Subcutaneous abdominal adipose tissue (tissue), 5 donors: ENCODE data around the gene SIRT2.
"Not testable (repeated sequence)": the region's sequence is repeated elsewhere in the genome, so short reads cannot be mapped to it uniquely, and the experiment has no call there.

Source experiments
- H3K27ac ChIP-seq: one replicate; pipeline ENCODE4 v1.7.0; 2013; ENCODE audit warnings: low read depth, mild to moderate bottlenecking, inconsistent platforms, low read length, moderate library complexity
- H3K27me3 ChIP-seq, 5 donors: one replicate each; pipeline ENCODE4 v1.7.0; 2013; ENCODE audit warnings: low read length in 5 of 5, inconsistent platforms in 1 of 5; ENCODE audit not compliant: control insufficient read depth in 5 of 5, insufficient read depth in 4 of 5
- H3K36me3 ChIP-seq, 5 donors: one replicate each; pipeline ENCODE4 v1.7.0; 2013; ENCODE audit warnings: low read length in 5 of 5; ENCODE audit not compliant: control insufficient read depth in 5 of 5, insufficient read depth in 5 of 5
- H3K4me1 ChIP-seq, 5 donors: one replicate each; pipeline ENCODE4 v1.7.0; 2013; ENCODE audit warnings: low read length in 5 of 5, mild to moderate bottlenecking in 3 of 5, moderate library complexity in 1 of 5; ENCODE audit not compliant: control insufficient read depth in 5 of 5, insufficient read depth in 5 of 5
- H3K4me3 ChIP-seq, 5 donors: one replicate each; pipeline ENCODE4 v1.7.0; 2013; ENCODE audit warnings: low read length in 5 of 5, low read depth in 1 of 5
- H3K9ac ChIP-seq, 5 donors: one replicate each; pipeline ENCODE4 v1.7.0; 2013; ENCODE audit warnings: low read length in 5 of 5, mild to moderate bottlenecking in 4 of 5, moderate library complexity in 3 of 5
- H3K9me3 ChIP-seq, 5 donors: one replicate each; pipeline ENCODE4 v1.7.0; 2013; ENCODE audit warnings: low read length in 5 of 5; ENCODE audit not compliant: control insufficient read depth in 5 of 5
- donor health status: healthy.
- donor health status: healthy.
- donor health status: healthy.
- donor health status: healthy.
- donor health status: healthy.

The SIRT2 gene

DNA sequence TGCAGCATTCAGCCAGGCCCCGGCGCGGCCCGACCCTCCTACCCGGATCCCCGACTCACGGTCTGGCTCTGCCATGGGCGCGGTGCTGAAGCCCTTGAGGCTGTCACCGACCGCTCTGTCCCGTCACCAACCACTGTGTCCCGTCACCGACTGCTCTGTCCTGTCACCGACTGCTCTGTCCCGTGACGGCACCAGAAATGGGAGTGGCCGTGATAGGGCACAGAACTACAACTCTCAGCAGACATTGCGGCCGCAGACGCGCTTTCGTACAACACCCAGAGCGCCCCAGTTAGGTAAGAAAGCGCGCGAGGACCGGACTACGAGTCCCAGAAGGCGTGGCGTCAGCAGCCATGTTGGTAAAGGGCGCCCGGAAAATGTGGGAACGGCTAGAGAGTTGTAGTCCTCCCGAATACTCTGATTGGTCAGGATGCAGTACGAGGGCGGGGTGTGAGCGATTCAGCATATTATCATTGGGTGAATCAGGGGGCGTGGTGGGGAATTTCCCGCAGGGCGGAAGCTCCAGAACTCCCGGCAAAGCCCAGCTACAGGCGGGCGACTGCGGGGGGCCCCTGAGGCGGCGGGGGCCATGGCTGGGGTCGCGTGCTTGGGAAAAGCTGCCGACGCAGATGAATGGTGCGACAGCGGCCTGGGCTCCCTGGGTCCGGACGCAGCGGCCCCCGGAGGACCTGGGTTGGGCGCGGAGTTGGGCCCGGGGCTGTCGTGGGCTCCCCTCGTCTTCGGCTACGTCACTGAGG is at the start of gene SIRT2, which contains the start of gene NFKBIB:
Gene SIRT2, minus strand, starts transcription at position 172 of the 755 bp plus-strand sequence. Its CDS starts 97 bp downstream, at position 75.
Gene NFKBIB, plus strand, starts transcription at position 523 of the 755 bp plus-strand sequence. Its CDS starts 64 bp downstream, at position 587.
- H3K27me3 ChIP-seq = peaks cover 0 to 4% (median 0%) of the 10 kb centered on the region in 5 donors
- H3K4me3 ChIP-seq = peak within 1 kb of the TSS; percentile 80 to 98 (median 86)
- no peaks in the 10 kb centered on the region for H3K9me3 ChIP-seq
- H3K4me1 ChIP-seq = peaks cover 8 to 40% (median 38%) of the 10 kb centered on the region in 5 donors
- H3K27ac ChIP-seq = peak within 1 kb of the TSS; percentile 94
- peaks cover 0 to 4% (median 2%) of the 10 kb centered on the region in 5 donors for H3K36me3 ChIP-seq
- peak within 1 kb of the TSS; percentile 82 to 94 (median 92) for H3K9ac ChIP-seq

DNA sequence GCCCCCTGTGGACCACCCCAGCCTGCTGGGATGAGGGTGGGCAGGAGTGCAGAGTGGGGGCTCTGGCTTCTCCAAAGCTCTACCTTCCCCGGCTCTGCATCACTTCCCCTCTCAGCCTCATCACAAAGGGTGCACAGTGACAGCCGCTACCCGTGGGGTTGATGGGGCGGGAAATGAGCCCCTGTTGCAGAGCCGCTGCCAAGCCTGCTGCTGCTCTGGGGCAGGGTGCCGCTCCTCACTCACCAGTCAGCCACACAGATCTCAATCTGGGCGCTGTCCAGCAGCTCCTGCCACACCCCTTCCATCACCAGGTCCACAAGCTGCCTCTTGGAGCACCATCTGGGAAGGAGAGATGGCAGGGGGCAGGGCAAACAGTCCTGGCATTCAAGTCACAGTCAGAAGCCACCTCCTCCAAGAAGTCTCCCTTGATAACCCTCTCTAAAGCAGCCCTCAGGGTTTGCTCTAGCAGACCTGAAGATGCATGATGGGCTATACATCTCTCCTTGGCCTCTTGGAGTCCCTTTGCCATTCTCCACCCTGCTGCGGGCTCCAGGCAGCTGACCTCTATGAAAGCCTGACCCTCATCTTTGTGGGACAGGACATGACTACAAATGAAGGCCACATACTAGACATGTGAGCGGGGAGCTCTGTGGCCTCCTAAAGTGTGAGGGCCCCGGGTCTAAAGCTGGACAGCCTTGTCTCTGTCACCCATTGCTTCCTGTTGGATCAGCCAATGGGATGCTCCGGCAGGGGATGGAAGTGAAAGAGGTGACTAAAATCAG is 47.0 kb upstream of the SIRT2 start:
- H3K27me3 ChIP-seq = peaks cover 0 to 5% (median 0%) of the 10 kb centered on the region in 5 donors
- no peak overlapping the region for H3K4me3 ChIP-seq
- peaks cover 0 to 29% (median 22%) of the 10 kb centered on the region in 5 donors for H3K36me3 ChIP-seq
- H3K4me1 ChIP-seq = peaks cover 2 to 8% (median 7%) of the 10 kb centered on the region in 5 donors
- no peak overlapping the region for H3K27ac ChIP-seq
- no peaks in the 10 kb centered on the region for H3K9me3 ChIP-seq
- no peak overlapping the region for H3K9ac ChIP-seq

DNA sequence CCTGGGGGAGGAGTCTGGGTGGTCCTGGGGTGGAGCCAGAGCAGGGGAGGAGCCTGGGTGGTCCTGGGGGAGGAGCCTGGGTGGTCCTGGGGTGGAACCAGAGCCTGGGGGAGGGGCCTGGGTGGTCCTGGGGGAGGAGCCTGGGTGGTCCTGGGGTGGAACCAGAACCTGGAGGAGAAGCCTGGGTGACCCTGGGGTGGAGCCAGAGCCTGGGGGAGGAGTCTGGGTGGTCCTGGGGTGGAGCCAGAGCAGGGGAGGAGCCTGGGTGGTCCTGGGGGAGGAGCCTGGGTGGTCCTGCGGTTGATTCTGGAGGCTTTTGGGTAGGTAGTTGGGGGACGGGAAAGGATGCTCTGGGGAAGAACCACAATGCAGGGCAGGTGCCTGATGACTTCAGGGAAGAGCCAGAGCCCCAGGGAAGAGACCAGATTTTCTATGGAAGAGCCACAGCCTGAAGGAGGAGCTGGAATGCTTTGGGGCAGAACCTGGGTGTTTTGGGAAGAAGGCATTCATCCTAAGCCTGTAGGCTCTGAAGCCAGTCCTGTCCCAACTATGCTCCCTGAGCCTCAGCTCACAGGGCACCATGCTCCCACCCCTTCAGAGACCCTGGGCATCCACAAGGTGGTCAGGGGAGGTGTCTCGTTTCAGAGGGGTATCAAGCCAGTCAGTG is 46.3 kb upstream of the SIRT2 start:
- peaks cover 0 to 29% (median 22%) of the 10 kb centered on the region in 5 donors for H3K36me3 ChIP-seq

GRCh38 chr19:38944981-38945506 is 45.6 kb upstream of the SIRT2 start:
- H3K4me3 ChIP-seq = no peak overlapping the region
- H3K36me3 ChIP-seq = peaks cover 0 to 29% (median 22%) of the 10 kb centered on the region in 5 donors
- peaks cover 0 to 2% (median 0%) of the 10 kb centered on the region in 5 donors for H3K27me3 ChIP-seq
- peaks cover 0 to 3% (median 3%) of the 10 kb centered on the region in 5 donors for H3K4me1 ChIP-seq
- H3K9me3 ChIP-seq = no peaks in the 10 kb centered on the region
- H3K9ac ChIP-seq = no peak overlapping the region
- H3K27ac ChIP-seq = no peak overlapping the region

More for the DNA sequence above, 46.3 kb upstream of the SIRT2 start:
- no peak overlapping the region for H3K27ac ChIP-seq
- H3K9ac ChIP-seq = no peak overlapping the region
- H3K4me1 ChIP-seq = peaks cover 2 to 8% (median 7%) of the 10 kb centered on the region in 5 donors
- H3K27me3 ChIP-seq = peaks cover 0 to 5% (median 0%) of the 10 kb centered on the region in 5 donors
- H3K4me3 ChIP-seq = no peak overlapping the region
- no peaks in the 10 kb centered on the region for H3K9me3 ChIP-seq

DNA sequence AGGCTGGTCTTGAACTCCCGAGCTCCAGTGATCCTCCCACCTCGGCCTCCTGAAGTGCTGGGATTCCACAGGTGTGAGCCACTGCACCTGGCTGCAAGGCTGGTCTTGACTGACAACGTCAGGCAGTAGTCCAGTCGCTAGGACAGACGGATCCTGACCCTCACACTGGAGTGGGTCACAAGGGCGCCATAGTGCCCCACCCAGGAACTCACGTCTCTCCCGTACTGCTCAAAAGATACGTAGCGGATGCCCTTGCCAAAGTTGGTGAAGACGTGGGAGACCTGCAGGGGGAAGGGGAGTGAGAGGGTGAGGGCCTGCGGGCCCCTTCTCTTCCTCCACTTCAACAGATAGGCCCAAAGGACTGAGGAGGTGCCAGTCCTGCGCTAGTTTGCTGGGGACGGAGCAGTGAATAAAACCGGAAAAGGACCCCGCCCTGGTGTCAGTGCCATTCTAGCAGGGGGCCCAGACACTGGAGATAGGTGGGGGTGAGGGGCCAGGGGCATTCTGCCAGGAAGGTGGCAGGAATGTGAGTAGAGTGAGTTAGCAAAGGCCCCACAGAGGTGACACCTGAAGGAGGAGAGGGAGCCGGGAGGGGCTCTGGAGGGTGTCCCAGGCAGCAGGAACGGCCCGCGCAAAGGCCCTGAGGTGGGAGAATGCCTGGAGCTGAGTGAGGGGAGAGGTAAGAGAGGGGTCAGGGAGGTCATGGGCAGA is 43.2 kb upstream of the SIRT2 start:
- H3K9me3 ChIP-seq = no peaks in the 10 kb centered on the region
- peaks cover 0 to 24% (median 15%) of the 10 kb centered on the region in 5 donors for H3K36me3 ChIP-seq
- H3K27me3 ChIP-seq = no peaks in the 10 kb centered on the region
- H3K4me1 ChIP-seq = no peaks in the 10 kb centered on the region
- H3K9ac ChIP-seq = no peak overlapping the region
- no peak overlapping the region for H3K4me3 ChIP-seq
- no peak overlapping the region for H3K27ac ChIP-seq

DNA sequence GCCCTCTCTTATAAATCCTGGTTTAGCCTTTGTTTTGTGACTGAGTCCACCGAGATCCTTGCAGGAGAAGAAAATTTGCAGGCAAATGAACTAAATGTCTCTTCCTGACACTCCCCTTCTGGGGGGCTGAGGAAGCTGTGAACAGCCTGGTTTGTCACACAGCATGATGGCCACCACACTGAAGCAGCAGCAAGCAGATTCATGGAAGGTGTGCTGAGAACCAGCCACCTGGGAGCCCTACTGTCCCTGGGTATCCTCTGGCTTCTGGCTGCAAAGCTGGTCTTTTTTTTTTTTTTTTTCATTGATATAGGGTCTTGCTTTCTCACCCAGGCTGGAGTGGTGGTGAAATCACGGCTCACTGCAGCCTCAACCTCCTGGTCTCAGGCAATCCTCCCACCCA is 42.6 kb upstream of the SIRT2 start:
- Histone ChIP-seq H3K4me3 (no peak overlapping the region), H3K9me3 (no peaks in the 10 kb centered on the region), H3K36me3 (peaks cover 0 to 22% (median 13%) of the 10 kb centered on the region in 5 donors), H3K27me3 (no peaks in the 10 kb centered on the region), H3K4me1 (no peaks in the 10 kb centered on the region), H3K9ac (no peak overlapping the region), H3K27ac (no peak overlapping the region)

DNA sequence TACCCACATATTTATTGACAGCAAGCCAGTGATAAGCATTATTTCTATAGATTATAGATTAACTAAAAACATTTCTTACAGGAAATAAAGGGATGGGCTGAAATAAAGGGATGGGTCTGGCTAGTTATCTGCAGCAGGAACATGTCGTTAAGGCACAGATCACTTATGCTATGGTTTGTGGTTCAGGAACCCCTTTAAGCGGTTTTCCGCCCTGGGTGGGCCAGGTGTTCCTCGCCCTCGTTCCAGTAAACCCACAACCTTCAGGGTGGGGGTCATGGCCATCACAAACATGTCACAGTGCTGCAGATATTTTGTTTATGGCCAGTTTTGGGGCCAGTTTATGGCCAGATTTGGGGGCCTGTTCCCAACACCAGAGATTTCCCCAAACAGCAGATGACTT is 42.0 kb upstream of the SIRT2 start:
- not testable (repeated sequence) for H3K27ac ChIP-seq, H3K4me1 ChIP-seq, H3K4me3 ChIP-seq, H3K9ac ChIP-seq, H3K27me3 ChIP-seq, H3K9me3 ChIP-seq
- H3K36me3 ChIP-seq = peaks cover 0 to 17% (median 10%) of the 10 kb centered on the region in 5 donors

- Histone ChIP-seq H3K27me3 (no peaks in the 10 kb centered on the region), H3K4me3 (no peak overlapping the region), H3K9me3 (peaks cover 0 to 4% (median 0%) of the 10 kb centered on the region in 5 donors), H3K27ac (no peak overlapping the region), H3K36me3 (peaks cover 0 to 8% (median 3%) of the 10 kb centered on the region in 5 donors), H3K9ac (peak overlapping the region in 1 of 5 donors; percentile 10), H3K4me1 (no peaks in the 10 kb centered on the region)
Measured at GRCh38 chr19:38939957-38940356, 40.5 kb upstream of the SIRT2 start.

DNA sequence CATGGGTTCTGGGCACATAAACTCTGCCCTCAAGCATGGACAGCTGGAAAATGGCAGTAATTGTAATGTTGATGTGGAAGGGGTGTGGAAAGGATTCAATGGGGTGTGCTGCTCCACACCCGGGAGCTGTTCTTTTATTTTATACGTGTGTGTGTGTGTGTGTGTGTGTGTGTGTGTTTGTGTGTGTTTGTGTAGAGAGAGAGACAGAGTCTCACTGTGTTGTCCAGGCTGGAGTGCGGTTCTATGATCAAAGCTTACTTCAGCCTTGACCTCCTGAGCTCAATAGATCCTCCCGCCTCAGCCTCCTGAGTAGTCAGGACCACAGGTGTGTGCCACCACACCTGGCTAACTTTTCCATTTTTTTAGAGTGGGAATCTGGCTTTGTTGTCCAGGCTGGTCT is 34.1 kb upstream of the SIRT2 start:
- no peak overlapping the region for H3K4me3 ChIP-seq
- H3K9me3 ChIP-seq = peaks cover 0 to 5% (median 0%) of the 10 kb centered on the region in 5 donors
- H3K27me3 ChIP-seq = no peaks in the 10 kb centered on the region
- peaks cover 0 to 16% (median 11%) of the 10 kb centered on the region in 5 donors for H3K36me3 ChIP-seq
- H3K27ac ChIP-seq = no peak overlapping the region
- H3K9ac ChIP-seq = no peak overlapping the region
- H3K4me1 ChIP-seq = peaks cover 2 to 31% (median 20%) of the 10 kb centered on the region in 5 donors
